GM10248 (cell line): ENCODE measurements around the gene ENOX1.

Source experiments
- CTCF ChIA-PET: fragments of 300-600 bp; sonication (Branson Sonifier 250); formaldehyde crosslinking; extraction: SDS; loops from one replicate; lab custom pipeline; 2021; ENCODE audit warnings: antibody characterized with exemption; lab: Yijun Ruan, JAX
- POLR2A ChIA-PET: fragments of 350-650 bp; sonication (Branson Sonifier 250); formaldehyde crosslinking; extraction: SDS; loops from one replicate; lab custom pipeline; 2020; ENCODE audit warnings: antibody characterized with exemption; lab: Yijun Ruan, JAX
- DNase-seq: peaks from one replicate; pipeline ENCODE4 v3.0.0; 2012; ENCODE audit errors: extremely low spot score
- TF ChIP-seq, protein P1 (sequence below): IDR thresholded peaks from 2 replicates; pipeline ENCODE4 v1.5.1; 2012; ENCODE audit warnings: mild to moderate bottlenecking, low read depth; ENCODE audit errors: extremely low read depth, missing control alignments, control extremely low read depth

Gene ENOX1

GRCh38 chr13:43244481-43244880 lies 542.3 kb downstream of the ENOX1 start:
- DNase-seq, result no peak
- TF ChIP-seq, protein P1, sequence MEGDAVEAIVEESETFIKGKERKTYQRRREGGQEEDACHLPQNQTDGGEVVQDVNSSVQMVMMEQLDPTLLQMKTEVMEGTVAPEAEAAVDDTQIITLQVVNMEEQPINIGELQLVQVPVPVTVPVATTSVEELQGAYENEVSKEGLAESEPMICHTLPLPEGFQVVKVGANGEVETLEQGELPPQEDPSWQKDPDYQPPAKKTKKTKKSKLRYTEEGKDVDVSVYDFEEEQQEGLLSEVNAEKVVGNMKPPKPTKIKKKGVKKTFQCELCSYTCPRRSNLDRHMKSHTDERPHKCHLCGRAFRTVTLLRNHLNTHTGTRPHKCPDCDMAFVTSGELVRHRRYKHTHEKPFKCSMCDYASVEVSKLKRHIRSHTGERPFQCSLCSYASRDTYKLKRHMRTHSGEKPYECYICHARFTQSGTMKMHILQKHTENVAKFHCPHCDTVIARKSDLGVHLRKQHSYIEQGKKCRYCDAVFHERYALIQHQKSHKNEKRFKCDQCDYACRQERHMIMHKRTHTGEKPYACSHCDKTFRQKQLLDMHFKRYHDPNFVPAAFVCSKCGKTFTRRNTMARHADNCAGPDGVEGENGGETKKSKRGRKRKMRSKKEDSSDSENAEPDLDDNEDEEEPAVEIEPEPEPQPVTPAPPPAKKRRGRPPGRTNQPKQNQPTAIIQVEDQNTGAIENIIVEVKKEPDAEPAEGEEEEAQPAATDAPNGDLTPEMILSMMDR, result no peak
- ChIA-PET POLR2A (no interaction called here), CTCF (interaction anchor here (1.5 kb wide), 1 partner anchor 101 kb away, joined by 3 read pairs; no protein-coding TSS in a partner anchor)

- ChIA-PET POLR2A (no interaction called here), CTCF (interaction anchor here (2.6 kb wide), 1 partner anchor 10 kb away, joined by 8 read pairs; no protein-coding TSS in a partner anchor)
- TF ChIP-seq, protein P1, result no peak
- DNase-seq, result no peak
These were observed 543.1 kb downstream of the ENOX1 start for GRCh38 chr13:43243711-43244110.

GRCh38 chr13:43242040-43242439 lies 544.7 kb downstream of the ENOX1 start:
- POLR2A ChIA-PET, result no interaction called here
- DNase-seq, result no peak
- CTCF ChIA-PET, result interaction anchor here (1.2 to 2.6 kb wide), 2 partner anchors 9 to 25 kb away, joined by 3 to 8 read pairs; no protein-coding TSS in a partner anchor
- TF ChIP-seq, protein P1, result no peak

GRCh38 chr13:43240278-43240677 lies 546.5 kb downstream of the ENOX1 start:
- DNase-seq, result peak; percentile 55
- TF ChIP-seq, protein P1, result no peak
- CTCF ChIA-PET, result interaction anchor here (0.7 to 1.5 kb wide), 2 partner anchors 14 to 462 kb away, joined by 3 read pairs; no protein-coding TSS in a partner anchor
- POLR2A ChIA-PET, result no interaction called here

DNA sequence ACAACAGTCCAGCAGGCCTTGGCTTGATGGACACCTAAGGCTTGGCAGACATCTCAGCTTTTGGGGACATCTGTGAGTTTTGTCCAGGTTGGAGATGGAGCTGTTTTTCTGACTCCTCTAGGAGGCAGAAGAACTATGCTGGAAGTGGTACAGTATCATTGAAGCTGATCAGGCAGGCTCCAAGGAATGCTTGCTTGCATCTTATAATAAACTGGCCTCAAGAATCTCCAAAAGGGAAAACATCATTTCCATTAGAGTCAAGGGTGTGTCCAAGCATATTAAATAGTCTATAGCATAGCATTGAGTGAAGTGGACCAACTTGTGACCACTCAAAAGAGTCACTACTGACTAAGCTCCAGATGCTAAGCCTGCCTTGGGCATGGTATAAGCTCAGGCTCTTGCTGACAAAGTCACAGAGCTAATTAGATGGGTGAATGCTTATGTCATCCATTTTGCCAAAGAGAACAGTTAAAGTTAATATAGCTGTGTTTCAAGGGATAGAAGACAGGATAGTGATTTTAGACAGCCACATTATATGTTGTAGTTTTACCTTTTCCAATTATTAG lies 547.4 kb downstream of the ENOX1 start:
- POLR2A ChIA-PET, result no interaction called here
- TF ChIP-seq, protein P1, result no peak
- CTCF ChIA-PET, result interaction anchor here (0.7 kb wide), 1 partner anchor 11 kb away, joined by 3 read pairs; no protein-coding TSS in a partner anchor
- no peak for DNase-seq

DNA sequence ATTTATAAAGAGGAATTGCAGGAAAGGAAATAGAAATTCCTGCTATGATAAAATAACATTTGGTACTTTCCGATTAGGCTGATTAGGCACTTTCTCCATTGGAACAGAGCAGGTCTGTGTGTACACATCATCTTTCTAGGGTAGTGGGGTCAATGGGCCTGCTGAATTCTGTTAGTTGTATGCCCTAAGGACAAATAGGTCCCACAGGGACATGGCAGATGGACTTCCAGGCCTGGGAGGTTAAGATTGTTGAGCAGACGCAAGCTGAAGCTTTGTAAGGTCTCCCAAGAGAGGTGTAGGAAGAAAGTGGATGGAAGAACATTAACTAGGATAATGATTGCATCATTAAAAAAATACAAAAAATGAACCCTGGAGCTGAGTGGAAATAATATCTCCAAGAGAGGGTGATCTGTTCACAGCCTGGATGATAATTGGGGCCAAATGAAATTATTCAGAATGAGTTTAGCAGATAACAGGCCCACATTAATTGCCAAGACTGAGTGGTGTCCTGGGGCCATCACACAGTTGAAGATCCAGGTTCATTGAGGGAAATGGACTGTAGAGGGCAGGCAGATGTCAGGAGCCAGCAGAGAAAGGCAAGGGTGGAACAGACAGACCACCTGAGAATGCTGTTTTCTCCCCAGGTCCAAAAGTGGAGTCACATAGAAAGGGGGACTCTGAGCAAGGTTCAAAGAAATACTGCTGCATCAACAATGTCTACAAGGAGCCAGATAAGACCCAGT lies 548.3 kb downstream of the ENOX1 start:
- no peak for DNase-seq
- TF ChIP-seq, protein P1, result peak; percentile 30
- ChIA-PET POLR2A (no interaction called here), CTCF (no interaction called here)
